Measurements from ENCODE around the gene TMEM240.
"Not testable (repeated sequence)": the region's sequence is repeated elsewhere in the genome, so short reads cannot be mapped to it uniquely, and the experiment has no call there.

Gene TMEM240

GRCh38 chr1:1557688-1558087, 17.3 kb upstream of the TMEM240 start:
- DNase-seq (ENCODE audit: low read depth in 2 of 2), result not testable (repeated sequence)

GRCh38 chr1:1556961-1557360, 16.5 kb upstream of the TMEM240 start:
- not testable (repeated sequence) for DNase-seq (ENCODE audit: low read depth in 2 of 2)

GRCh38 chr1:1556505-1556904, 16.1 kb upstream of the TMEM240 start:
- DNase-seq (ENCODE audit: low read depth in 2 of 2), result no peak

GRCh38 chr1:1554926-1555915, 14.8 kb upstream of the TMEM240 start:
- no peak for DNase-seq (ENCODE audit: low read depth in 2 of 2)

- no peak for DNase-seq (ENCODE audit: low read depth in 2 of 2)
Measured at GRCh38 chr1:1554550-1554925, 14.1 kb upstream of the TMEM240 start.

GRCh38 chr1:1553821-1554494, 13.5 kb upstream of the TMEM240 start:
- DNase-seq (ENCODE audit: low read depth in 2 of 2), result no peak

- DNase-seq (ENCODE audit: low read depth in 2 of 2), result no peak
Measured at GRCh38 chr1:1552263-1552639, 11.8 kb upstream of the TMEM240 start.

- DNase-seq (ENCODE audit: low read depth in 2 of 2), result no peak
Measured at GRCh38 chr1:1551524-1552262, 11.3 kb upstream of the TMEM240 start.

- no peak for DNase-seq (ENCODE audit: low read depth in 2 of 2)
Measured at GRCh38 chr1:1550591-1551432, 10.4 kb upstream of the TMEM240 start.

GRCh38 chr1:1550087-1550486, 9.7 kb upstream of the TMEM240 start:
- no peak for DNase-seq (ENCODE audit: low read depth in 2 of 2)

GRCh38 chr1:1548591-1548990, 8.2 kb upstream of the TMEM240 start:
- no peak for DNase-seq (ENCODE audit: low read depth in 2 of 2)

- no peak for DNase-seq (ENCODE audit: low read depth in 2 of 2)
Measured at GRCh38 chr1:1547476-1547875, 7.1 kb upstream of the TMEM240 start.

- no peak for DNase-seq (ENCODE audit: low read depth in 2 of 2)
Measured at GRCh38 chr1:1547011-1547410, 6.6 kb upstream of the TMEM240 start.

GRCh38 chr1:1545946-1546737, 5.7 kb upstream of the TMEM240 start:
- DNase-seq (ENCODE audit: low read depth in 2 of 2), result no peak

- DNase-seq (ENCODE audit: low read depth in 2 of 2), result no peak
Measured at GRCh38 chr1:1544544-1544943, 4.1 kb upstream of the TMEM240 start.

GRCh38 chr1:1543706-1544099, 3.3 kb upstream of the TMEM240 start:
- no peak for DNase-seq (ENCODE audit: low read depth in 2 of 2)

- DNase-seq (ENCODE audit: low read depth in 2 of 2), result no peak
Measured at GRCh38 chr1:1542766-1543705, 2.6 kb upstream of the TMEM240 start.

GRCh38 chr1:1541956-1542765, 1.7 kb upstream of the TMEM240 start:
- no peak for DNase-seq (ENCODE audit: low read depth in 2 of 2)
